H1 (cell line): ENCODE results near the gene RBM44. TPM values are rescaled to one million over a fixed set of nuclear protein-coding genes. Genes with fewer than 3 reads are reported as not detected.
"Not testable (repeated sequence)": the region's sequence is repeated elsewhere in the genome, so short reads cannot be mapped to it uniquely, and the experiment has no call there.

Experiments used
- CTCF ChIA-PET: fragments of 300-600 bp; sonication (Branson Sonifier 250); formaldehyde crosslinking; loops from one replicate; lab custom pipeline; 2021; ENCODE audit not compliant: partially characterized antibody; lab: Charles Lee
- POLR2A ChIA-PET: fragments of 300-600 bp; sonication (Branson Sonifier 250); formaldehyde crosslinking; loops from one replicate; lab custom pipeline; 2021; ENCODE audit warnings: inconsistent platforms; ENCODE audit not compliant: partially characterized antibody; lab: Charles Lee
- DNase-seq, 2 experiments: peaks; one replicate each; pipeline versions ENCODE4 v3.0.0 to v3.0.0-alpha.2; 2010 to 2022; ENCODE audit warnings: low spot score in 2 of 2, low read depth in 1 of 2, mixed read lengths in 1 of 2
- FAIRE-seq: peaks from 2 replicates; lab custom pipeline; 2011; peaks lifted over from hg19 to GRCh38; lab: Jason Lieb, UNC
- H2AFZ ChIP-seq: 2 replicates; pipeline ENCODE4 v1.8.1; 2012; ENCODE audit warnings: low read length, inconsistent platforms
- H2AK5ac ChIP-seq: 2 replicates; pipeline ENCODE4 v1.6.1; 2013; ENCODE audit warnings: low read depth, low read length
- H2BK120ac ChIP-seq: replicated peaks from 2 replicates; pipeline ENCODE3; 2013; ENCODE audit warnings: low read depth, low read length, inconsistent platforms
- H2BK12ac ChIP-seq: 2 replicates; pipeline ENCODE4 v1.6.1; 2013; ENCODE audit warnings: low read depth, low read length
- H2BK15ac ChIP-seq: 2 replicates; pipeline ENCODE4 v1.6.1; 2013; ENCODE audit warnings: low read length
- H2BK20ac ChIP-seq: 2 replicates; pipeline ENCODE4 v1.6.1; 2013; ENCODE audit warnings: low read length
- H2BK5ac ChIP-seq: 2 replicates; pipeline ENCODE4 v1.6.1; 2013; ENCODE audit warnings: low read depth, low read length
- H3K14ac ChIP-seq: 2 replicates; pipeline ENCODE4 v1.6.1; 2013; ENCODE audit warnings: inconsistent platforms; ENCODE audit not compliant: insufficient read length
- H3K18ac ChIP-seq: 2 replicates; pipeline ENCODE4 v1.6.1; 2013; ENCODE audit warnings: low read length; ENCODE audit errors: extremely low read depth
- H3K23ac ChIP-seq: 2 replicates; pipeline ENCODE4 v1.6.1; 2013; ENCODE audit warnings: inconsistent platforms; ENCODE audit not compliant: insufficient read length
- H3K23me2 ChIP-seq: 2 replicates; pipeline ENCODE4 v1.6.1; 2013; ENCODE audit warnings: low read depth, low read length
- H3K27ac ChIP-seq: 2 replicates; pipeline ENCODE4 v1.6.1; 2011; ENCODE audit warnings: low read depth, low read length, inconsistent platforms
- H3K27me3 ChIP-seq, 4 experiments: replicated peaks in 1 of 4; 1 replicate in 1 of 4; 2 replicates in 3 of 4; pipeline versions ENCODE4 v1.6.1 to v1.8.1; 2011 to 2013; ENCODE audit warnings: low read length in 3 of 4, mild to moderate bottlenecking in 3 of 4, inconsistent platforms in 2 of 4, mixed read lengths in 2 of 4, moderate library complexity in 1 of 4; ENCODE audit not compliant: control insufficient read depth in 3 of 4, insufficient read depth in 3 of 4; ENCODE audit errors: extremely low read depth in 1 of 4
- H3K36me3 ChIP-seq, 4 experiments: 2 replicates each; pipeline versions ENCODE4 v1.6.1 to v1.8.1; 2011 to 2013; ENCODE audit warnings: mild to moderate bottlenecking in 4 of 4, low read length in 3 of 4, moderate library complexity in 2 of 4, control low read depth in 1 of 4, inconsistent platforms in 1 of 4; ENCODE audit not compliant: insufficient read depth in 4 of 4, control insufficient read depth in 2 of 4
- H3K4ac ChIP-seq: replicated peaks from 2 replicates; pipeline ENCODE3; 2013; ENCODE audit warnings: low read length, low read depth, mixed read lengths, inconsistent platforms; ENCODE audit not compliant: insufficient read length
- H3K4me1 ChIP-seq, 4 experiments: replicated peaks in 1 of 4; 1 replicate in 1 of 4; 2 replicates in 3 of 4; pipeline versions ENCODE4 v1.6.1 to v1.8.1; 2011 to 2013; ENCODE audit warnings: low read length in 3 of 4, inconsistent platforms in 2 of 4, mixed read lengths in 1 of 4; ENCODE audit not compliant: insufficient read depth in 4 of 4, control insufficient read depth in 3 of 4
- H3K4me2 ChIP-seq, 2 experiments: 2 replicates each; pipeline versions ENCODE4 v1.6.1 to v1.8.1; 2011 to 2013; ENCODE audit warnings: low read depth in 2 of 2, low read length in 2 of 2, control low read depth in 1 of 2, inconsistent platforms in 1 of 2, mild to moderate bottlenecking in 1 of 2; ENCODE audit not compliant: insufficient read depth in 1 of 2
- H3K4me3 ChIP-seq, 4 experiments: fragments of 200-600, 300-600 bp in 1 of 4; sonication (generic), shearing (Covaris generic), sonication (Bioruptor Twin) in 1 of 4; 2 replicates each; pipeline versions ENCODE4 v1.5.1 to v1.8.1; 2011 to 2016; ENCODE audit warnings: low read length in 4 of 4, low read depth in 3 of 4, control low read depth in 2 of 4, inconsistent platforms in 2 of 4, mild to moderate bottlenecking in 2 of 4, mixed read lengths in 1 of 4, moderate library complexity in 1 of 4; ENCODE audit not compliant: insufficient read depth in 2 of 4; ENCODE audit errors: extremely low read depth in 1 of 4
- H3K56ac ChIP-seq: replicated peaks from 2 replicates; pipeline ENCODE3; 2013; ENCODE audit warnings: low read depth, mild to moderate bottlenecking, mixed read lengths, low read length, inconsistent platforms; ENCODE audit not compliant: insufficient read length
- H3K79me1 ChIP-seq: 2 replicates; pipeline ENCODE4 v1.6.1; 2013; ENCODE audit warnings: low read depth, low read length, control low read depth
- H3K79me2 ChIP-seq, 2 experiments: 2 replicates each; pipeline versions ENCODE4 v1.6.1 to v1.8.1; 2012 to 2013; ENCODE audit warnings: low read length in 2 of 2, mild to moderate bottlenecking in 2 of 2, inconsistent platforms in 1 of 2; ENCODE audit not compliant: insufficient read depth in 2 of 2, control insufficient read depth in 1 of 2
- H3K9ac ChIP-seq, 4 experiments: replicated peaks in 1 of 4; 1 replicate in 1 of 4; 2 replicates in 3 of 4; pipeline versions ENCODE4 v1.6.1 to v1.8.1; 2011 to 2013; ENCODE audit warnings: low read depth in 3 of 4, low read length in 3 of 4, control low read depth in 2 of 4, mild to moderate bottlenecking in 2 of 4, moderate library complexity in 2 of 4, inconsistent platforms in 1 of 4; ENCODE audit errors: extremely low read depth in 1 of 4
- H3K9me3 ChIP-seq, 2 experiments: 2 replicates each; pipeline versions ENCODE4 v1.6.1 to v1.8.1; 2012 to 2013; ENCODE audit warnings: mild to moderate bottlenecking in 2 of 2, moderate library complexity in 2 of 2, control low read depth in 1 of 2, inconsistent platforms in 1 of 2, low read depth in 1 of 2, low read length in 1 of 2, mixed read lengths in 1 of 2; ENCODE audit not compliant: insufficient read depth in 2 of 2
- H4K20me1 ChIP-seq, 2 experiments: replicated peaks in 1 of 2; 2 replicates each; pipeline versions ENCODE3 to v1.8.1; 2011 to 2013; ENCODE audit warnings: inconsistent platforms in 2 of 2, low read length in 2 of 2, mild to moderate bottlenecking in 1 of 2; ENCODE audit not compliant: insufficient read depth in 2 of 2, control insufficient read depth in 1 of 2
- H4K5ac ChIP-seq: 2 replicates; pipeline ENCODE4 v1.6.1; 2013; ENCODE audit warnings: low read length, low read depth, mixed read lengths, inconsistent platforms; ENCODE audit not compliant: insufficient read length
- H4K8ac ChIP-seq: 2 replicates; pipeline ENCODE4 v1.8.0; 2013; ENCODE audit warnings: mild to moderate bottlenecking, moderate library complexity, low read length, inconsistent platforms; ENCODE audit not compliant: insufficient read depth; ENCODE audit errors: extremely low read depth
- H4K91ac ChIP-seq: replicated peaks from 2 replicates; pipeline ENCODE3; 2013; ENCODE audit warnings: low read length, mixed read lengths, inconsistent platforms; ENCODE audit not compliant: insufficient read length
- WGBS, 2 experiments: shearing (Covaris generic) in 1 of 2; methylation state at CpG; one replicate each; pipeline versions ENCODE4 v1.1.6 to v1.1.7; 2013 to 2015; ENCODE audit warnings: low lambda C conversion rate in 2 of 2, mixed read lengths in 2 of 2, inconsistent platforms in 1 of 2, low coverage in 1 of 2, missing lambda C conversion rate in 1 of 2; ENCODE audit not compliant: insufficient replicate concordance in 2 of 2, insufficient coverage in 1 of 2, insufficient read length in 1 of 2; ENCODE audit errors: extremely low coverage in 1 of 2, missing lambda C conversion rate in 1 of 2; 5-methylcytosine and 5-hydroxymethylcytosine counted together
- polyA plus RNA-seq, 7 experiments: library from polyadenylated mRNA; depleted of rRNA in 3 of 7; stranded (reverse) in 5 of 7; unstranded in 2 of 7; fragments of >200 nt in 5 of 7; fragments of 200-250 nt in 2 of 7; gene quantifications; 1 replicate in 5 of 7; 2 replicates in 1 of 7; 4 replicates in 1 of 7; pipeline versions ENCODE4 v1.2.1 to v1.2.3, GENCODE V29; 2011 to 2013; ENCODE audit warnings: missing spikeins in 2 of 7, mixed read lengths in 2 of 7
- total RNA-seq: library from RNA; stranded (reverse); fragmentation: NEBNext Ultra II Directional; extraction: Animal tissue kit (Norgen Biotek cat#: 25700); gene quantifications from 2 replicates; pipeline ENCODE4 v1.2.1, GENCODE V29; 2021

The RBM44 gene
- total and polyA plus RNA-seq, 2 of the 8 experiments (the other 6 are each of a cell fraction or from before 2014, with no cell fraction given) = 0.12 to 0.43 TPM

DNA sequence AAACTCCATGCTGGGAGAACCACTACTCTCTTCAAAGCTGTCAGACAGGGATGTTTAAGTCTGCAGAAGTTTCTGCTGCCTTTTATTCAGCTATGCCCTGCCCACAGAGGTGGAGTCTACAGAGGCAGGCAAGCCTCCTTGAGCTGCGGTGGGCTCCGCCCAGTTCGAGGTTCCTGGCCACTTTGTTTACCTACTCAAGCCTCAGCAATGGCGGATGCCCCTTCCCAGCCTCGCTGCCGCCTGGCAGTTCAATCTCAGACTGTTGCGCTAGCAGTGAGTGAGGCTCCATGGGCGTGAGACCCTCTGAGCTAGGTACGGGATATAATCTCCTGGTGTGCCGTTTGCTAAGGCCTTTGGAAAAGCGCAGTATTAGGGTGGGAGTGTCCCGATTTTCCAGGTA is 50.4 kb downstream of the RBM44 start:
- H2BK20ac ChIP-seq, H2BK120ac ChIP-seq, H3K14ac ChIP-seq, H4K8ac ChIP-seq, H3K9ac ChIP-seq, H4K20me1 ChIP-seq, H3K36me3 ChIP-seq, DNase-seq, H3K27me3 ChIP-seq, H3K23me2 ChIP-seq, H2AK5ac ChIP-seq, H3K4me2 ChIP-seq, H3K79me2 ChIP-seq, H3K9me3 ChIP-seq, H2AFZ ChIP-seq, H4K91ac ChIP-seq, H3K79me1 ChIP-seq, H2BK15ac ChIP-seq, H3K4ac ChIP-seq, H3K18ac ChIP-seq, FAIRE-seq, POLR2A ChIA-PET, H3K4me1 ChIP-seq, H3K23ac ChIP-seq, H2BK5ac ChIP-seq, H2BK12ac ChIP-seq, H3K56ac ChIP-seq, CTCF ChIA-PET, H3K4me3 ChIP-seq, H3K27ac ChIP-seq, H4K5ac ChIP-seq: not testable (repeated sequence)
- WGBS, 2 experiments = 92% methylated on average over 12 of the region's 12 CpGs; no CpG with 5 or more reads in 1 of the 2 experiments
